Astrocyte (in vitro differentiated cells and primary cell): Measurements from ENCODE around the gene ALK. TPM values are rescaled to one million over a fixed set of nuclear protein-coding genes. Genes with fewer than 3 reads are reported as not detected.

ENCODE experiments used
- DNase-seq: peaks from one replicate; pipeline ENCODE4 v3.0.0-alpha.2; 2010; ENCODE audit warnings: low read depth
- FAIRE-seq: peaks from 2 replicates; lab custom pipeline; 2011; peaks lifted over from hg19 to GRCh38; lab: Jason Lieb, UNC
- H2AFZ ChIP-seq: 2 replicates; pipeline ENCODE4 v1.6.0; 2012; ENCODE audit warnings: low read depth, low read length, inconsistent platforms
- H3K27ac ChIP-seq: 2 replicates; pipeline ENCODE4 v1.5.1; 2011; ENCODE audit warnings: low read depth, low read length, inconsistent platforms
- H3K27me3 ChIP-seq: 2 replicates; pipeline ENCODE4 v1.6.0; 2011; ENCODE audit warnings: low read length, inconsistent platforms; ENCODE audit not compliant: insufficient read depth
- H3K36me3 ChIP-seq: 2 replicates; pipeline ENCODE4 v1.5.1; 2011; ENCODE audit warnings: low read length, inconsistent platforms; ENCODE audit not compliant: insufficient read depth
- H3K4me1 ChIP-seq: 2 replicates; pipeline ENCODE4 v1.5.1; 2011; ENCODE audit warnings: low read length, inconsistent platforms; ENCODE audit not compliant: insufficient read depth
- H3K4me2 ChIP-seq: 2 replicates; pipeline ENCODE4 v1.6.0; 2012; ENCODE audit warnings: low read length, inconsistent platforms
- H3K4me3 ChIP-seq: 2 replicates; pipeline ENCODE4 v1.5.1; 2011; ENCODE audit warnings: low read depth, mild to moderate bottlenecking, low read length, inconsistent platforms; ENCODE audit not compliant: insufficient read depth
- H3K79me2 ChIP-seq: 2 replicates; pipeline ENCODE4 v1.6.0; 2012; ENCODE audit warnings: mild to moderate bottlenecking, low read length, inconsistent platforms; ENCODE audit not compliant: insufficient read depth
- H3K9ac ChIP-seq: 2 replicates; pipeline ENCODE4 v1.6.0; 2012; ENCODE audit warnings: mild to moderate bottlenecking, low read length, inconsistent platforms
- H3K9me3 ChIP-seq: 2 replicates; pipeline ENCODE4 v1.5.1; 2012; ENCODE audit warnings: low read depth, mild to moderate bottlenecking, low read length, inconsistent platforms; ENCODE audit not compliant: insufficient read depth
- H4K20me1 ChIP-seq: 2 replicates; pipeline ENCODE4 v1.6.0; 2012; ENCODE audit warnings: low read length, inconsistent platforms; ENCODE audit not compliant: insufficient read depth
- H3K27ac Mint-ChIP-seq: one replicate; pipeline ENCODE4 v1.8.0; 2021; ENCODE audit warnings: mild to moderate bottlenecking, mixed read lengths; ENCODE audit not compliant: unreplicated experiment
- H3K27me3 Mint-ChIP-seq: one replicate; pipeline ENCODE4 v1.8.0; 2021; ENCODE audit warnings: low read depth, mixed read lengths; ENCODE audit not compliant: unreplicated experiment
- H3K36me3 Mint-ChIP-seq: one replicate; pipeline ENCODE4 v1.8.0; 2021; ENCODE audit warnings: low read depth, mixed read lengths; ENCODE audit not compliant: unreplicated experiment
- H3K4me1 Mint-ChIP-seq: one replicate; pipeline ENCODE4 v1.8.0; 2021; ENCODE audit warnings: low read depth, mixed read lengths; ENCODE audit not compliant: unreplicated experiment
- H3K4me3 Mint-ChIP-seq: one replicate; pipeline ENCODE4 v1.8.0; 2021; ENCODE audit warnings: mild to moderate bottlenecking, moderate library complexity, mixed read lengths; ENCODE audit not compliant: unreplicated experiment
- H3K9me3 Mint-ChIP-seq: one replicate; pipeline ENCODE4 v1.8.0; 2021; ENCODE audit warnings: mild to moderate bottlenecking, mixed read lengths; ENCODE audit not compliant: unreplicated experiment
- CTCF ChIP-seq: IDR thresholded peaks from 2 replicates; pipeline ENCODE4 v1.5.1; 2011; ENCODE audit warnings: low read depth, mild to moderate bottlenecking, inconsistent platforms, low read length, moderate library complexity; ENCODE audit not compliant: insufficient read depth
- EZH2 ChIP-seq: IDR thresholded peaks from 2 replicates; pipeline ENCODE4 v1.6.1; 2012; ENCODE audit warnings: mild to moderate bottlenecking, low read length, inconsistent platforms; ENCODE audit not compliant: insufficient read depth
- total RNA-seq: library from RNA; stranded (reverse); gene quantifications from 2 replicates; pipeline ENCODE4 v1.2.1, GENCODE V29; 2021

Gene ALK
- total RNA-seq, 1 donor from 2014 or later: 0.16 TPM

- peaks cover 2% of the 10 kb centered on the region for H3K27me3 ChIP-seq
- peaks cover 14% of the 10 kb centered on the region for H3K4me1 Mint-ChIP-seq
- no peak overlapping the region for H3K27ac ChIP-seq
- no peak for DNase-seq
- no peak overlapping the region for H3K4me3 Mint-ChIP-seq
- FAIRE-seq: no peak
- no peak overlapping the region for H2AFZ ChIP-seq
- H3K9me3 Mint-ChIP-seq: peaks cover 5% of the 10 kb centered on the region
- H3K9me3 ChIP-seq: no peaks in the 10 kb centered on the region
- H3K4me3 ChIP-seq: no peak overlapping the region
- TF ChIP-seq EZH2 (no peak), CTCF (no peak)
- H3K36me3 Mint-ChIP-seq: no peaks in the 10 kb centered on the region
- H4K20me1 ChIP-seq: no peaks in the 10 kb centered on the region
- peaks cover 27% of the 10 kb centered on the region for H3K27me3 Mint-ChIP-seq
- no peak overlapping the region for H3K4me2 ChIP-seq
- H3K27ac Mint-ChIP-seq: no peak overlapping the region
- H3K79me2 ChIP-seq: no peaks in the 10 kb centered on the region
- H3K4me1 ChIP-seq: peaks cover 22% of the 10 kb centered on the region
- no peak overlapping the region for H3K9ac ChIP-seq
- no peaks in the 10 kb centered on the region for H3K36me3 ChIP-seq
Observed at GRCh38 chr2:29394981-29395350, 526.4 kb downstream of the ALK start.

DNA sequence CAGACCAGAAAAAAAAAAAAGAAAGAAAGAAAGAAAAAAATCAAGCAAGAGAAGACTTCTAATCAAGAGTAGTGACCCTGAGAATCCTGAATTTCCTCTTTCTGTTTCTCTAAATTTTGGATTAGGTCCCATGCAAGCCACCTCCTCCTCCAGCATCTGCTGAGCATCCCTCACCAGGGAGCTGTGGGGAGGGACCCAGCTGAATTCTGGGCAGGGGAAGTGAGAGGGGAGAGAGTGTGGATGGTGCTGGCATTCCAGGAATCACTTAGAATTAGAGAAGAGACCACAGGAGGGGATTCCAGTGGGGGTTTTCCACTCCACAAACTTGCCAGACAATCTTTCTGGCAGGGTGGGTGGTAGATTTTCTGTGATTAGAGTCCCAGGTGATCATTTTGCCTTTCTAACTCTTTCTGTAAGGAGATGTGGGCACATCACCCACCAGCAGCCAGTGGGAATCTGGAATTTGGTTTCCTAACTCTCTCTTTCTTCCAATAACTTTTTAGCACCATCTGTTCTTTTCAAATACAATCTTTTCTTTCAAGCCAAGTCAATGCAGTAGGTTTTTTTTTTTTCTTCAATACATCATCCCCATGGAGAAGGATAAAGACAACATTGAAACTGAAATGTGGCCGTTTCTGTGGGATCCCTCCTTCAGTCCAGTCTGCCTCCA, 526.9 kb downstream of the ALK start:
- Histone ChIP-seq H3K4me2 (no peak overlapping the region), H3K27ac (no peak overlapping the region), H2AFZ (no peak overlapping the region), H3K79me2 (no peaks in the 10 kb centered on the region), H3K9ac (no peak overlapping the region), H3K36me3 (no peaks in the 10 kb centered on the region), H3K27me3 (peaks cover 2% of the 10 kb centered on the region), H3K4me1 (peaks cover 22% of the 10 kb centered on the region), H3K4me3 (no peak overlapping the region), H4K20me1 (no peaks in the 10 kb centered on the region), H3K9me3 (no peaks in the 10 kb centered on the region)
- FAIRE-seq (no peak), DNase-seq (no peak)
- TF ChIP-seq CTCF: no peak
- no peak for TF ChIP-seq EZH2
- H3K27me3 Mint-ChIP-seq: peaks cover 27% of the 10 kb centered on the region
- H3K9me3 Mint-ChIP-seq: peaks cover 5% of the 10 kb centered on the region
- no peaks in the 10 kb centered on the region for H3K36me3 Mint-ChIP-seq
- H3K4me1 Mint-ChIP-seq: peaks cover 14% of the 10 kb centered on the region
- H3K27ac Mint-ChIP-seq: no peak overlapping the region
- no peak overlapping the region for H3K4me3 Mint-ChIP-seq

GRCh38 chr2:29393676-29394075, 527.7 kb downstream of the ALK start:
- FAIRE-seq (no peak), DNase-seq (no peak)
- Histone ChIP-seq H3K9me3 (no peaks in the 10 kb centered on the region), H3K4me1 (peaks cover 19% of the 10 kb centered on the region), H4K20me1 (no peaks in the 10 kb centered on the region), H3K79me2 (no peaks in the 10 kb centered on the region), H2AFZ (no peak overlapping the region), H3K27me3 (peaks cover 2% of the 10 kb centered on the region), H3K27ac (no peak overlapping the region), H3K4me3 (no peak overlapping the region), H3K36me3 (no peaks in the 10 kb centered on the region), H3K4me2 (no peak overlapping the region), H3K9ac (no peak overlapping the region)
- Mint-ChIP-seq H3K4me3 (no peak overlapping the region), H3K27ac (no peak overlapping the region), H3K36me3 (no peaks in the 10 kb centered on the region), H3K4me1 (peaks cover 11% of the 10 kb centered on the region), H3K27me3 (peaks cover 30% of the 10 kb centered on the region), H3K9me3 (peaks cover 5% of the 10 kb centered on the region)
- TF ChIP-seq EZH2 (no peak), CTCF (no peak)
